Stimulated activated CD4-positive, alpha-beta T cell treated with anti-CD3 and anti-CD28 coated beads, Interleukin-1b, Interleukin-23, amount 100 ng/mL, for 24 hours (primary cell): Measurements from ENCODE around the gene SNTA1.
A peak's percentile ranks its signal among the peaks of the same experiment; 100 is the strongest.
"Not testable (repeated sequence)": the region's sequence is repeated elsewhere in the genome, so short reads cannot be mapped to it uniquely, and the experiment has no call there.

Experiments used
- DNase-seq, 4 experiments: peaks; one replicate each; pipeline ENCODE4 v3.0.0-alpha.2; 2020; ENCODE audit warnings: low read depth in 4 of 4, low spot score in 1 of 4

SNTA1 gene

DNA sequence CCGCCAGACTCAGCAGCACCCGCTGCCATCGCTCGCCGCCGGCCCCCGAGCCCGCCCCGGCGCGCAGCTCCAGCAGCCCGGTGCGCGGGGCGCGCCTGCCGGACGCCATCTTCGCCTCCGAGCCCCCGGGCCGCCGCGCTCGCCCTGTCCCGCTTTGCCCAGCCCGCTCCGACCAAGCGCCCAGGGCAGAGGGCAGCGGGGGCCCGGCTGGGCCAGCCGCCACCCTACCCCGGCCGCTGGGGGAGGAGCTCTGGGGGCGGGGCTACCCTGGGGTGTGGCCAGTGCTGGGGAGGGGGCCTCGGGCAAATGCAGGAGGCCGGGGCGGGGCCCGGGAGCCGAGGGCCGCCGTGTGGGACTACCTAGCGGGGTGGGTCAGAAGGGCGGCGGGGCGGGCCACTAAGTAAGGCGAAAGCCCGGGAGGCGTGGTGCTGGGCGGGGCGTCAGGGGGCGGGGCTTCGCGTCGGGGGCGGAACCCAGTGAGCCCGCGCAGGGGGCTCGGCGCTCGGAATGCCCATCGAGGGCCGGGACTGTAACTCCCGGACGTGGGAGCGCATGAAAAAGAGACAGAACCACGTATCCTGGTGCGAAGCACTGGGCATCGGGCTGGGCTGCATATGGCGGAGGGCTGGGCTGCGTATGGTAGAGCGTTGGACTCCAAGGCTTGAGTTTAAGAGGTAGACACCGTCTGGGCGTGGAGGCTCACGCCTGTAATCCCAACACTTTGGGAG lies at the start of gene SNTA1:
Gene SNTA1, minus strand, starts transcription at position 252 of the 728 bp plus-strand sequence. Its CDS starts 143 bp downstream, at position 109.
- DNase-seq: peak; percentile 55 to 89 (median 81)

DNA sequence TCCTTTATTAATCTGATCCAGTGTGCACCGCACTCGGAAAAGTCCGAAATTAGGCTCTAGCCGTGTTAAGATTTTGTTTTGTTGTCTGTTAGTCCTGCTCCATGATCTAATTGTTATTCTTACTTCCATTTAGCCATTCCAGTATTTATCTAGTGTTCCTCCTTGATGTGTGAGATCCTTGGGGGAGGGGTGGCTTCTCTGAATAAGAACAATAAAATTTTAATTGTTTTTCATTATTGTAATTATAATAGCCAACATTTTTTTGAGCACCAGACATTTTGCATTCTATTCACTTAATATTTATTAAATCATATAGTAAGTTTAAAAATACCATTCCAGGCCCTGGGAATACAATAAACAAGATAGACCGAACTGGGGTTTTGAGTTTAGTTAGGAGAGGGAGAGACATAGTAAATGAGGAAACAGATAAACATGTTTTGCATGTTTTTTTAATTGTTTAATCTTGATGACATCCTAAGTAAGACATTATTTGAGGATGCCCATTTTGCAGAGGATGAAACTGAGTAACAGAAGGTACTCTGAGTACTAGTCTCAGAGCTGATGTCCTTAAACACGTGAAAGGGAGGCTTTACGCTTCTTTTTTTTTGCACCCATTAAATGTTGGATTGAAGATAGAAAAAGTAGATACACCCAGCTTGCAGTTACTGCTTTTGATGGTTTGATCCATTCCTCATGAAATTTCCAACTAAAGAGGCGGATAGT lies 47.5 kb upstream of the SNTA1 start:
- DNase-seq: no peak

DNA sequence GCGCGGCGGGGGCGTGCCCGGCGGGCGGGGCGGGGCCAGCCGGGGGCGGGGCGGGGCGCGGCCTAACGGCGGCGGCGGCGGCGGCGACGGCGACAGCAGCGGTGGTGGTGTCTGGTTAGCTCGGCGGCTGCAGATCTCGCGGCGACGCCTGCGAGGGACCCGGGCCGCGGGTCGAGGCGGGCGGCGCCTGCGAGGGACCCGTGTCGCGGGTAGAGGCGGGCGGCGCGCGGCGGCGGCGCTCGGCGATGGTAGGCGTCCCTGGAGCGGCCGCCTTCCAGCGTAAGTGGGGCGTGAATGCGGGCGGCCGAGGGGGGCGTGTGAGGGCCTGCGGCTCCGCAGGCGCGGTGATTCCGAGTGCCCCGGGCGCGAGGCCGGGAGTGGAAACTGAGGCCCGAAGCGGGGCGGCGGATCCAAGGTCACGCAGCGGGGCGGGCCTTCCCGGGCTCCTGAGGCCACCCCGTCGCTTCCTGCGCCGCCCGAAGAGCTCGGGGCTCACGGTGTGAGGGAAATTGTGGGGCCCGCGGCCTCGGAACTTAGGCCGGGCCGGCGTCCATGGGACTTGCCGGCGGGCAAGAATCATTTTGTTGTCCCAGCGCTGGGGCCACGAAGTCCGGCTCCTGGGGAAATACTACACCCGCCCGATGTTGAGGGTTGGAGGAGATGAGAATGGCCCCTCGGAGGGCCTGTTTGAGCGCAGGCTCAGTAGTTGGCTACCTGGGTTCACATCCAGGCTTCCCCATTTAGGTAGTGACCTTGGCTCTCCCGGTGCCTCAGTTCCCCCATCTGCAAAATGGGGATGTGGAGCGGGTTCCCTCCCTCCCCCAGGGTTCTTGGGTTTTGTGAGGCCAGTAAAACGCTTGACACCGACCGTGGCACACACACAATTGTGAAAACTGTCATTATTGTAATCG lies 46.7 kb upstream of the SNTA1 start, which contains the start of gene CBFA2T2:
Gene CBFA2T2, plus strand, starts transcription at position 74 of the 911 bp plus-strand sequence. Its CDS starts 172 bp downstream, at position 246.
- DNase-seq: peak in 2 of 4 experiments; percentile 3 to 48

DNA sequence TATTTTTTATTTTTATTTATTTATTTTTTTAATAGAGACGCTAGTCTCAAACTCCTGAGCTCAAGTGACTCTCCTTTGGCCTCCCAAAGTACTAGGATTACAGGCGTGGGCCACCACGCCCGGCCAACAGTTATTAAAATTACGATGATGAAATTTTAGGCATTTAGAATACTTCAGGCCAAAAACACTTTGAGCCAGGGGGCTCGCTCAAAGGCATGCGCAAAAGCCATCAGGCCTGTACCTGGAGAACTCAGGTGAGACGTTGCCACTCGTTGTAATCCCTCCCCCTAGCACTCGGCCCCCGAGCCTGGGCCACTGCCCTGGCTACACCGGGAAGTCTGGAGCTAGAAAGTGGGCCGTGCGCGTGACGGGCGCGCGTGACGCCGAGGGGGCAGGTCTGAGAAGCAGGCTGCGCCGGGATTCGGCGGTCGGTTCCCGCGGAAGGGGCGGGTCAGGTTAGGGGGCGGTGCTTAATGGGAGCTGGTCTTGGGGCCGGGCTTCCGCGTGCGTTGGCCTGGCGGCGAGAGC lies 46.0 kb upstream of the SNTA1 start:
- peak; percentile 95 to 99 (median 98) for DNase-seq

DNA sequence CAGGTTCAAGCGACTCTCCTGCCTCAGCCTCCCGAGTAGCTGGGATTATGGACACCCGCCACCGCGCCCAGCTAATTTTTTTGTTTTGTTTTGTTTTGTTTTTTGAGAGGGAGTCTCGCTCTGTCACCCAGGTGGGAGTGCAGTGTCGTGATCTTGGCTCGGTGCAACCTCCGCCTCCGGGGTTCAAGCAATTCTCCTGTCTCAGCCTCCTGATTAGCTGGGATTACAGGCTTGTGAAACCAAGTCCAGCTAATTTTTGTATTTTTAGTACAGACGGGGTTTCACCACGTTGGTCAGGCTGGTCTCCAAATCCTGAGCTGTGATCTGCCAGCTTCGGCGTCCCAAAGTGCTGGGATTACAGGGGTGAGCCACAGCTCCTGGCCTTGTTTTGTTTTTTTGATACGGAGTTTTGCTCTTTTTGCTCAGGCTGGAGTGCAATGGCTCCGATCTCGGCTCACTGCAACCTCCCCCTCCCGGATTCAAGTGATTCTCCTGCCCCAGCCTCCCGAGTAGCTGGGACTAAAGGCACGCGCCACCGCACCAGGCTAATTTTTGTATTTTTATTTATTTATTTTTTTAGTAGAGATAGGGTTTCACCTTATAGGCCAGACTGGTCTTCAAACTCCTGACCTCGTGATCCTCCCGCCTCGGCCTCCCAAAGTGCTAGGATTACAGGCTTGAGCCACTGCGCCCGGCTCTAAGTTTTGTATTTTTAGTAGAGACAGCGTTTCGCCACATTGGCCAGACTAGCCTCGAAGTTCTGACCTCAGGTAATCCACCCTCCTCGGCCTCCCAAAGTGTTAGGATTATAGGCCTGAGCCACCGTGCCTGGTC lies 45.3 kb upstream of the SNTA1 start:
- DNase-seq: not testable (repeated sequence)

DNA sequence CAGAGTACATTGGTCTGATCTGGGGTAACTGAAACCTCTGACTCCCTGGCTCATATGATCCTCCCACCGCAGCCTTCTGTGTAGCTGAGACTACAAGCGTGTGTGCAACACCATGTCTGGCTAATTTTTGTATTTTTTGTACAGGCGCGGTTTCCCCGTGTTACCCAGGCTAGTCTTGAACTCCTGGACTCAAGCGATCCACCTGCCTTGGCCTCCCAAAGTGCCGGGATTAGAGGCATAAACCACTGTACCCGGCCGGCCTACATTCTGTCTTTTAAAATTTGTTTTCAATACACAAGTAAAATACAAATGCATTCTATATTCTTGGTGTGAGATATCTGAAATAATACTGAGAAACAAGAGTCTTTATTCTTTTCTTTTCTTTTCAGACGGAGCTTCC lies 44.6 kb upstream of the SNTA1 start:
- no peak for DNase-seq

DNA sequence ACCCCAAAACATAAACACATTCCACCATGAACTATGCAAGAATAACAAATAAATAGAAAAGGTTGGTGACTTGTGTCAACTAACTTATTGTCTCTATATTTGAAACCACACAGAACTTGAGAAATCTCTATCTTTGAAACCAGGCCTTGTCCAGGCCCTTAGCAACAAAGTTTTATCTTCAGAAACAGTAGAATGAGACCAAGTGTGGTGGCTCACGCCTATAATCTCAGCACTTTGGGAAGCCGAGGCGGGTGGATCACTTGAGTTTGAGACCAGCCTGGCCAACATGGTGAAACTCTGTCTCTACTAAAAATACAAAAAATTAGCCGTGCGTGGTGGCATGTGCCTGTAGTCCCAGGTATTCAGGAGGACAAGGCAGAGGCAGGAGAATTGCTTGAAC lies 39.6 kb upstream of the SNTA1 start:
- DNase-seq: not testable (repeated sequence)

DNA sequence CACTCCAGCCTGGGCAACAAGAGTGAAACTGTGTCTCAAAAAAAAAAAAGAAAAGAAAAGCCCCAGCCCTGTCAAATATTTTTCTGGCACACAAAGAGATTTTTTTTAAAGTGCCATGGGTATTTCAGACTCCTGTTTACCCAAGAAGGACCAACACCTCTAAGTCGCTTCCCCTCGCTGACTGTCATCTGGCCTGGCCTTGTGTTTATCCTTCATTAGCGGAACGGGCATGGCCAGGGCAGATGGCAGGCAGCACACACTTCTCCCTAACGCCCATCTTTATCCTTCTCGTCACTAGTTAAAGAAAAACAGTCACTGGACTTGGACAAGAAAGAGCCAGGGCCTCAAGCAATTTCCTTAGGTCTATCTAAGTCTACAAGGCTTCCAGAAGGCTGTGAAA lies 39.0 kb upstream of the SNTA1 start:
- no peak for DNase-seq

DNA sequence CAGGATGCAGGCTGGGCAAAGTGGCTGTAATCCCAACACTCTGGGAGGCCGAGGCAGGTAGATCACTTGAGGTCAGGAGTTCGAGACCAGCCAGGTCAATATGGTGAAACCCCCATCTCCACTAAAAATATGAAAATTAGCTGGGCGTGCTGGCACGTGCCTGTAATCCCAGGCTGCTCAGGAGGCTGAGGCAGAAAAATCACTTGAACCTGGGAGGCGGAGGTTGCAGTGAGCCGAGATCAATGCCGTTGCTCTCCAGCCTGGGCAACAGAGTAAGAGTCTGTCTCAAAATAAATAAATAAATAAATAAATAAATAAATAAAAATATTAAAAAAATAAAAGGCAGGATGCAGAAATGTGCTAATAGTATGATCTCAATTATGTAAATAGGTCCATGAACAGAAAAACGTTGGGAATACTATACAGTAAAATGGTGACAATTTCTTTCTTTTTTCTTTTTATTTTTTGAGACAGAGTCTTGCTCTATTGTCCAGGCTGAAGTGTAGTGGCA lies 37.9 kb upstream of the SNTA1 start:
- DNase-seq: no peak

DNA sequence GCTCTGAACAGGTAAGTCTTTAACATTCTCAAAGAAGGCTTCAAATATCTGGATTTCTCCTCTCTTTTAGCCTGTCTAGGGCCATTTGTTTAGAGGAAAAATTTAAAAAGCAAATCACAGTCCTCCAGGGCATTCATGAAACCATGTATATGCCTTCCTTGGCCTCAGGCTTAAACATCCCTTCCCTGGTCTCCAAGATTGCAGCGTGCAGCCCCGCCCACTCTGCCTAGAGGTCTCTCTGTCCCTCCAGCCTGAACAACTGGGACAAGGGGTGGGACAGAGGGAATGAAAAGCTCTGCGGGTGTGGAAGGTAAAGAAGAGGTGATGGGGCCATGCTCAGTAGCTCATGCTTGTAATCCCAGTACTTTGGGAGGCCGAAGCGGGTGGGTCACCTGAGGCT lies 36.5 kb upstream of the SNTA1 start:
- DNase-seq: no peak

DNA sequence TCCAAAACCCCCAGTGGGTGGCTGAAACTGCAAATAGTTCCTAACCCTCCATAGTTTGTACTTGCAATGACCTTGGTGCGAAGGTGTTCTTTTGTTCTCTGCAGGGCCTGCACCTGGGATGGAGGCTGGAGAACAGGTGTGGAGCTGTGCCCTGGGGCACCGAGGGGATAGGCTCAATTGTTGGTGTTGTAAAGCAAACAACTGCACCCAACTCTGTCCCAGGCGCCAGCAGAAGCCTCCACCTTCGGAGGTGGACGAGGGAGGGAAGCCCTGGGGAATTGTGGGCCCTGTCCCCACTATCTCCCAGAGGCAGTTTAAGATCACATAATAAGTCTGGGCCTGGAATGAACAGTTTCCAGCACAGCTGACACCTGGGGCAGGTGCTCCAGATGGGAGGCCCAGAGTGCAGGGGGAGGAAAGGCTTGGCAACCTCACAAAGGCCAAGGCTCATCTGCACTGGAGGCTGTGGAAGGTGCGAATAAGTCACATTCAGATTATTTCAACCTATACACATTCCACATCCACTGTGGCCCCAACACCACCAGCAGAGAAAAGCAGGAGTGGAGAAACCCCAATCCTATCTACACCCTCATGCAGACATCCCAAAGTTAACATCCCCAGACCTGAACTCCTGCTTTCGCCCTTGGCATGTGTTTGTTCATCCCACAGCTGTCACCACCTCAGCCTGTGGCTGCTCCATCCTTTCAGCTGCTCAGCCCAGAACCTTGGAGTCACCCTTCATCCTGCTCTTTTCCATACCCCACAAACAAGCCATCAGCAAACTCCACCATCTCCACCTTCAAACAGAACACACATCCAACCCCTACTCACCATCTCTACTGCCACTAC lies 34.0 kb upstream of the SNTA1 start:
- DNase-seq: no peak

DNA sequence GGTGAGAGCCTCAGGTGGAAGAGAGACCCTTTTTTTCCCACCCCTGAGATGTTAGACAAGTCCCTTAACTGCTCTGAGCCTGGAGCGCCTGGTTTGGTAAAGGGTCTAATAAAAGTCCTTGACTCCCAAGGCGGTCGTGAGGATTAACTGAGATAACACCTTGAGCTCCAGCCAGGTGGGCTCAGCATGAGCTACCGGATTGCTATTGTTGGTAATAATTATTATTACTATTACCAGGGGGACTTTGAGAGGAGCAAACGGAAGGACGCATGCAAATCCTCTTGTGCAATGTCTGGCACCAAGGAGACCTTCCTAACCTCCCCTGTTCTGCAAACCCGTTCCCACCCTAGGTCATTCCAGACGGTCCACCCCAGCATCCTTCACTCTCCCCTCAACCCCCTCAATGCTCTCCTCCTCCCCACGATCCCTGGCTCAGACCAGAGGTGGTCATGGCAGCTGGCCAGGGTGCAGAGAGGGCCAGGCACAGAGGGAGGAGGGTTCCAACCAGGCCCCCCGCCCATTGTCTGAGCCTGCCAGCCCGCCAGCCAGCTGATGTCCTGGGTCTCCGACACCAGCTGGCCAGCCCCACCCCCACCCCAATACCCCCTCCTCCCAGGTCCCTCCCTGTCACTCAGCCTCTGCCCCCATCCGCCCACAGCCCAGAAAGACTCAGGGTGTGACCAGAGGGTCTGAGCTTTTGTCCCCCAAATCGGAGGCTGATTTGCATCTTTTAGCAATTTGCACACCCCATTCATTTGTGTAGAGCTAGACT lies 32.0 kb upstream of the SNTA1 start:
- DNase-seq: no peak

DNA sequence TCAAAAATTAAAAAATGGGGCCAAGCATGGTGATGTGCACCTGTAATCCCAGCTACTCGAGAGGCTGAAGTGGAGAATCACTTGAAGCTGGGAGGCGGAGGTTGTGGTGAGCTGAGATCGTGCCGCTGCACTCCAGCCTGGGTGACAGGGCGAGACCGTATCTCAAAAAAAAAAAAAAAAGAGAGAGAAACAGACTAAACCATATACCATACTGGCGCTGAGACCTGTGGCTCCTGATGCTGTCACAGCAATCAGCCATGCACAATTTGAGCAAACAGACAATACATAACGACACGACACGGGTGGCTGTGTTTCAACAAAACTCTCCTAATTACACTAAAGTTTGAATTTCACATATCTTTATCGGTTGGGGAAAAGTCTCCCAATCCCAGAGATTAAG lies 31.4 kb upstream of the SNTA1 start:
- DNase-seq: no peak

DNA sequence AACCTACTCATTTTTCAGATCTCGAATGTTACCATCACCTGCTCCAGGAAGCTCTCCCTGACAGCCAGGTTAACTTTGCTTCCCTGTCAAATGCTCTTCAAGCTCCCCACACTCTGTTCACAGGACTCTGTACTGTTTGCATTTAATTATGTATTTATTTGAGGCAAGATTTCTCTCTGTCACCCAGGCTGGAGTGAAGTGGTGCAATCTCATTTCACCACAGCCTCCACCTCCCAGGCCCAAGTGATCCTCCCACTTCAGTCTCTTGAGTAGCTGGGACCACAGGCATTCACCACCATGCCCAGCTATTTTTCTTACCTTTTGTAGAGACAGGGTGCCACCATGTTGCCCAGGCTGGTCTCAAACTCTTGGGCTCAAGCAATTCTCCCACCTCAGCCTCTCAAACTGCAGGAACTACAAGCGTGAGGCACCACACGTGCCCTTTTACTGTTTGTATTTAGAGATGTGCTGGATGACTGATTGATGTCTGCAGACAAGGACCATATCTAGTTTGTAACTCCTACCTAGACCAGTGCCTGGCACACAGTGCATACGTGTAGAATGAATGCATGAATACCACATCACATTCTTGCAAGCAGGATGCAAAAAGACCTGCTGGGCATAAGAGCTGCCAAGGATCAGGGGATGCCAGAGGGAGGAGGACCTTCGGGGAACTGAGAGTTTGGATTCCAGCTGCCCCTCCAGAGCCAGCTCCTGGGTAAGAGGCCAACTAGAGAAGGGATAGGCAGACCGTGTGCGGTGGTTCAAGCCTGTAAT lies 30.7 kb upstream of the SNTA1 start:
- no peak for DNase-seq

DNA sequence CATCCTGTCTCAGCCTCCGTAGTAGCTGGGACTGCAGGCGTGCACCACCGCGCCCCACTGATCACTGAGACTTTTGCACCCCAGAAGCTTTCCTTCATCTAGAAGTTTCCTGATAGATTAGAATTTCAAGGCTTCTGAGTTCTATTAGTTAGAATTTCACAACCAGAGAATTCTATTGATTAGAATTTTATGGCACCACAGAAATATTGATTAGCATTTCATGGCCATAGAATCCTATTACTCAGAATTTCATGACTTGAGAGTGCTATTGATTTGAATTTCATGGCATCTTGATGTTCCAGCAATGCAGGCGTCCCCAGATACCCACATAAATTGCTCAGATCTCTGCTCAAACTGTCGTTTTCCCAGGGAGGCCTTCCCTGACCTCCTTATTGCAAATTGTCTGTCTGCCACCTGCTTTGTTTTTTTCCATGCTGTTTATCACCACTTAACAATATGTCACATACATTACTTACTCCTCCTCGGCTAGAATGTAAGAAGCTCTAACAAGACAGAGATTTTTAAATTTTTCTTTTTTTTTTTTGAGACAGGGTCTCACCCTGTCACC lies 29.4 kb upstream of the SNTA1 start:
- no peak for DNase-seq

DNA sequence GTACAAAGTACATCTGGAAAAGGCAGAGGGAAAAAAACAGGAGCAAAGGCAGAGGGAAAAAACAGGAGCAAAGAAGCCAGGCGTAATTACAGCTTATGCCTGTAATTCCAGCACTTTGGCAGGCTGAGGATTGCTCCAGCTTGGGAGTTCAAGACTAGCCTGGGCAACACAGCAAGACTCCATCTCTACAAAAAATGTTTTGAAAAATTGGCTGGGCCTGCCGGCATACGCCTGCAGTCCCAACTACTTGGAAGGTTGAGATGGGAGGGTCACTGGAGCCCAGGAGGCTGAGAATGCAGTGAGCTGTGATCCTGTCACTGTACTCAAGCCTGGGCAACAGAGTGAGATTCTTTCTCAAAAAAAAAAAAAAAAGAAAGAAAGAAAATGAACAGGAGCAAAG lies 27.3 kb upstream of the SNTA1 start:
- DNase-seq: no peak

DNA sequence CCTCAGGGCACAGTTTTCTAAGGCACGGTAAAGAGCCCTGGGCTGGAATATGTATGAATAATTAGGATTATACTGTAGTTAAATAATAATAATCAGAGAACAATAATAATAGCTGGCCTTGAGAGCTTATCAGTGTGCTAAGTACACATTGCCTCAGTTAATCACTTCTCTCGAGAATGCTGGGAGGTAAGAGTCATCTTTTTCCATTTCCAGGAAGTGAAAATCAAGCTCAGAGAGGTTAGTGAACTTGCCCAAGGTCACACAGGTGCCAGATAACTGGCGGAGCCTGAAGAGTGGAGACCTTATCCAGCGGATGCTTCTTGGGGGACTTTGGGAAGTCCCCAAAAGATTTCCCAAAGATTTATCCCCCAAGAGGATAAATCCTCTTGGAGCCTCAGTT lies 26.9 kb upstream of the SNTA1 start:
- no peak for DNase-seq
